HUES48 (cell line): Measurements from ENCODE around the gene ZNF155.
"Not testable (repeated sequence)": the region's sequence is repeated elsewhere in the genome, so short reads cannot be mapped to it uniquely, and the experiment has no call there.

ENCODE experiments used
- H3K27ac ChIP-seq: one replicate; pipeline ENCODE4 v1.7.0; 2013; ENCODE audit warnings: low read depth, low read length, inconsistent platforms
- H3K27me3 ChIP-seq: 2 replicates; pipeline ENCODE4 v1.6.1; 2013; ENCODE audit warnings: mild to moderate bottlenecking, low read length; ENCODE audit not compliant: control insufficient read depth, insufficient read depth
- H3K36me3 ChIP-seq: 2 replicates; pipeline ENCODE4 v1.6.1; 2013; ENCODE audit warnings: low read length; ENCODE audit not compliant: control insufficient read depth, insufficient read depth
- H3K4me1 ChIP-seq: 2 replicates; pipeline ENCODE4 v1.6.1; 2013; ENCODE audit warnings: mild to moderate bottlenecking, low read length; ENCODE audit not compliant: control insufficient read depth, insufficient read depth
- H3K4me3 ChIP-seq: 2 replicates; pipeline ENCODE4 v1.5.1; 2013; ENCODE audit warnings: mild to moderate bottlenecking, low read depth, low read length
- H3K9ac ChIP-seq: 2 replicates; pipeline ENCODE4 v1.6.1; 2013; ENCODE audit warnings: mild to moderate bottlenecking, low read depth, low read length, moderate library complexity
- H3K9me3 ChIP-seq: 2 replicates; pipeline ENCODE4 v1.6.1; 2013; ENCODE audit warnings: low read length; ENCODE audit not compliant: control insufficient read depth, insufficient read depth

Gene ZNF155

GRCh38 chr19:43983912-43984686 lies at the start of gene ZNF155:
TSS of gene ZNF155 (plus strand) at chr19:43984188. CDS start at chr19:43988544, 4,356 bp downstream.
- peaks cover 6% of the 10 kb centered on the region; the same call in 1 of the 2 replicates for H3K9me3 ChIP-seq
- H3K9ac ChIP-seq, result peak within 1 kb of the TSS; percentile 50; the same call in 1 of the 2 replicates
- 0 out of 2 replicates have a peak, but pooled peaks cover 2% of the 10 kb centered on the region for H3K36me3 ChIP-seq
- no peaks in the 10 kb centered on the region for H3K4me1 ChIP-seq
- no peaks in the 10 kb centered on the region for H3K27me3 ChIP-seq
- H3K4me3 ChIP-seq, result peak within 1 kb of the TSS; percentile 97
- no peak within 1 kb of the TSS for H3K27ac ChIP-seq

GRCh38 chr19:43934985-43935708 lies 48.8 kb upstream of the ZNF155 start, which contains the start of gene ZNF45:
TSS of gene ZNF45 (minus strand) at chr19:43935282. CDS start at chr19:43922185, 13,097 bp downstream.
- Histone ChIP-seq H3K9me3 (0 out of 2 replicates have a peak, but pooled peaks cover 7% of the 10 kb centered on the region), H3K4me1 (peaks cover 13% of the 10 kb centered on the region), H3K36me3 (peaks cover 24% of the 10 kb centered on the region), H3K27ac (peak within 1 kb of the TSS; percentile 71), H3K9ac (peak within 1 kb of the TSS; percentile 55), H3K4me3 (peak within 1 kb of the TSS; percentile 75), H3K27me3 (no peaks in the 10 kb centered on the region)

GRCh38 chr19:43936188-43936587 lies 47.8 kb upstream of the ZNF155 start:
- Histone ChIP-seq H3K4me1 (peaks cover 13% of the 10 kb centered on the region), H3K9ac (no peak overlapping the region), H3K4me3 (no peak overlapping the region), H3K27ac (no peak overlapping the region), H3K9me3 (0 out of 2 replicates have a peak, but pooled peaks cover 7% of the 10 kb centered on the region), H3K27me3 (no peaks in the 10 kb centered on the region), H3K36me3 (peaks cover 16% of the 10 kb centered on the region)

DNA sequence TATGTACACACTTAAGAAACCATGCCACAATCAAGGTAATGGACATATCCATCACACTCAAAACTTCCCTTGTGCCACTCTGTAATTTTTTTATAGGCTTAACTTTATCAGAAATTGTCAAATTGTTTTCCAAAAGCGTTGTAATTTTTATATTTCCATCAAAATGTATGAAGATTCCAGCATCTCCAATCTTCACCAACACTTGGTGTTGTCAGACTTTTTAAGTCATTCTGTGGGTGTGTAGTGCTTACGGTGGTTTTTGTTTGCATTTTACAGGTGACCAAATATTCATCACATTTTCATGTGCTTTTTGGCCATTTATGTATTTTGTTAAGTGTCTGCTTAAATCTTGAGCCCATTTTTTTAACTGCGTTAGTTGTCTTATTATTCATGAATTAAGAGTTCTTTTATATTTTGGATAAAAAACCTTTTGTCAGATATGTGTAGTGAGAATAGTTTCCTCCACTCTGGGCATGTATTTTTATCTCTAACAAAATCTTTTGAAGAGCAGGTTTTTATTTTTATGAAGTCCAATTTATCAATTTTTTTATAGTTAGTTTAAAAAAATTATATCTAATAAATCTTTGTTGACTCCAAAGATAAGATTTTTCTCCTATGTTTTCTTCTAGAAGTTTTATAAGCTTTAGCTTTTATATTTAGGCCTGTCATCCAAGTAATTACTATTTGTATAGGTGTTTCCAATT lies 44.3 kb upstream of the ZNF155 start:
- no peak overlapping the region for H3K27ac ChIP-seq
- peaks cover 7% of the 10 kb centered on the region; the same call in 1 of the 2 replicates for H3K9me3 ChIP-seq
- no peaks in the 10 kb centered on the region for H3K36me3 ChIP-seq
- H3K27me3 ChIP-seq, result no peaks in the 10 kb centered on the region
- 0 out of 2 replicates have a peak, but pooled peaks cover 9% of the 10 kb centered on the region for H3K4me1 ChIP-seq
- H3K4me3 ChIP-seq, result no peak overlapping the region
- H3K9ac ChIP-seq, result no peak overlapping the region

DNA sequence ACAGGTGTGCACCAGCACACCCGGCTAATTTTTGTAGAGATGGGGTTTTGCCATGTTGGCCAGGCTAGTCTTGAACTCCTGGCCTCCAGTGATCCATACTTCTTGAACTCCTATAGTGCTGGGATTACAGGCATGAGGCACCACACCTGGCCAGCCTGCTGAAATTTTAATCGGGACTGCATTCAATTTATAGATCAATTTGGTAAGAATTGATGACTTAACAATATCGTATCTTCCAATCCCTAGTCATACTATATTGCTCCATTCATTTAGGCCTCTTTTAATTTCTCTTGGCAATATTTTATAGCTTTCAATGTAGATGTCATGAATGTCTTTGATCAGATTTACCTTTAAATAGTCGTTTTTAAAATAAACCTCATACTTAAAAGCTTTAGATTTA lies 43.3 kb upstream of the ZNF155 start:
- Histone ChIP-seq H3K9ac (no peak overlapping the region), H3K4me3 (no peak overlapping the region), H3K9me3 (peaks cover 7% of the 10 kb centered on the region; the same call in 1 of the 2 replicates), H3K36me3 (no peaks in the 10 kb centered on the region), H3K27ac (no peak overlapping the region), H3K4me1 (0 out of 2 replicates have a peak, but pooled peaks cover 6% of the 10 kb centered on the region), H3K27me3 (no peaks in the 10 kb centered on the region)

DNA sequence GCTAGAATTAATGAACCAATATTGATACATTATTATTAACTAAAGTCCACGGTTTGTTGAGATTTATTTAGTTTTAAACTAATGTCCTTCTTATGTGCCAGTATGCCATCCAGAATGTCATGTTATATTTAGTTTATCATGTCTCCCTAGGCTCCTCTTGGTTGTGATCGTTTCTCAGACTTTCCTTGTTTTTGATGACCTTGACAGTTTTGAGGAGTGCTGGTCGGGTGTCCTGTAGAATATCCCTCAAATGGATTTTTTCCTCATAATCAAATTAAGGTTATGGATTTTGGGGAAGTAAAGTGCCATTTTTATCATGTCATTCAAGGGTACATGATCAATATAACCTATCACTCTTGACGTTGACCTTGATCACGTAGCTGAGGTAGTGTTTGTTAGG lies 42.8 kb upstream of the ZNF155 start:
- Histone ChIP-seq H3K9me3 (peaks cover 7% of the 10 kb centered on the region; the same call in 1 of the 2 replicates), H3K9ac (no peak overlapping the region), H3K27ac (no peak overlapping the region), H3K4me1 (0 out of 2 replicates have a peak, but pooled peaks cover 1% of the 10 kb centered on the region), H3K27me3 (no peaks in the 10 kb centered on the region), H3K4me3 (no peak overlapping the region), H3K36me3 (no peaks in the 10 kb centered on the region)

DNA sequence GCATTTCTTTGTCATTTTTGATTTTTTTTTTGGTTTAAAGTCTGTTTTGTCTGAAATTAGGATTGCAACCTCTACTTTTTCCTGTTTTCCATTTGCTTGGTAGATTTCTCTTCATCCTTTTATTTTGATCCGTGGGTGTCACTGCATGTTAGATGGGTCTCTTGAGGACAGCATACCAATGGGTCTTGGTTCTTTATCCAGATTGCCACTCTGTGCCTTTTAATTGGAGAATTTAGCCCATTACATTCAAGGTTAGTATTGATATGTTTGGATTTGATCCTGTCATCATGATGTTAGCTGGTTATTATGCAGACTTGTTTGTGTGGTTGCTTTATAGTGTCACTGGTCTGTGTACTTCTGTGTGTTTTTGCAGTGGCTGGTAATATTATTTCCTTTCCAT lies 36.6 kb upstream of the ZNF155 start:
- H3K36me3 ChIP-seq, H3K9ac ChIP-seq, H3K9me3 ChIP-seq, H3K4me1 ChIP-seq, H3K27me3 ChIP-seq, H3K4me3 ChIP-seq, H3K27ac ChIP-seq: not testable (repeated sequence)

DNA sequence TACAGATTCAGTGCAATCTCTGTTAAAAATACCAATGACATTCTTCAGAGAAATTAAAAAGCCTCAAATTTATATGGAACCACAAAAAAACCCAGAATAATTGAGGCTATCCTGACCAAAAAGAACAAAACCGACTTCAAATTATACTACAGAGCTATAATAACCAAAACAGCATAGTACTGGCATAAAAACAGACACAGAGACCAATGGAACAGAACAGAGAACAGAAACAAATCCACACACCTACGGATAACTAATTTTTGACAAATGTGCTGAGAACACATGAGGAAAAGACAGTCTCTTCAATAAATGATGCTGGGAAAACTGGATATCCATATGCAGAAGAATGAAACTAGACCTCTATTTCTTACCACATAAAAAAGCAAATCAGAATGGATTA lies 34.2 kb upstream of the ZNF155 start:
- H3K4me3 ChIP-seq, H3K27ac ChIP-seq, H3K9me3 ChIP-seq, H3K27me3 ChIP-seq, H3K9ac ChIP-seq, H3K4me1 ChIP-seq, H3K36me3 ChIP-seq: not testable (repeated sequence)

DNA sequence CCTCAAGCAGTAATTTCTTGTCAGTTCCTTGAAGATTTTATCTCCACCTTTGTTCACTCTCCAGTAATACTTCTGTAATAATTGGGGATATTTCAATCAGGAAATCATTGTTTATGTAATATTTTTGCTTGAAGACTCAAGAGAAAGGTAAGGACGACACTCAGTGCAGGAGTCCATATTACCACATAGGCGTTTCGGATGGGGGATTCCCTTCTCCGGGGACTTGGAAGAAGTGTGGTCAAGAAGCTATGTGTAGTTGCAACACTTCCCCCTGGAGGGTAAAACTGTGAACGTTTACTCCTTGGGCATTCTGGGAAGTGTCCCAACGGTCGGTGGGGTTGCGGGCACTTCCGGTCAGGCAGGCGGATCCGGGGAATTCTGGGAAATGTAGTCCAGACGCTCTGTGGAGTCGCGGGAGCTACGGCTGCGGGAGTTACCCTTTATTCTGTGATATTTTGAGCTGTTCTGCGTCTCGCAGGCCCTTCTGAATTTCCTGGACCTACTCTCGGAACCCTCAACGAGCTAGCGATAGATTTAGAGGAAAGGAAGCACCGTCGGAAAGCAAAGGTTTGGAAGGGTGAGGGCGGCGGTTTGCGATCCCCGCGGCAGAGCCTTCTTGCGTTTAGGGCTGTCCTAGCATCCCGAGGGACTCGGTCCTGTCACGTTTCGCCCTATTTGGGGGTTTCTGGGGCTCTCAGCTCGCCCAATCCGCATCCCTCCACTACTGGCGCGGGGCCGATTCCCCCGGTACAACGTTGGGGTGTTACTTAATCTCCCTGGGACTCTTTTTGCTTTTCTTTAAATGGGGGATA lies 32.9 kb upstream of the ZNF155 start, which contains the start of gene ZNF221:
Gene ZNF221 (plus strand): TSS at position 395 of the 812 bp plus-strand sequence. CDS start 11,499 bp downstream, outside the sequence.
- no peaks in the 10 kb centered on the region for H3K36me3 ChIP-seq
- H3K4me1 ChIP-seq, result no peaks in the 10 kb centered on the region
- H3K9me3 ChIP-seq, result 0 out of 2 replicates have a peak, but pooled peaks cover 5% of the 10 kb centered on the region
- H3K4me3 ChIP-seq, result peak within 1 kb of the TSS; percentile 82
- no peak within 1 kb of the TSS; the same call in none of the 2 replicates for H3K9ac ChIP-seq
- peak within 1 kb of the TSS; percentile 13 for H3K27ac ChIP-seq
- no peaks in the 10 kb centered on the region for H3K27me3 ChIP-seq

DNA sequence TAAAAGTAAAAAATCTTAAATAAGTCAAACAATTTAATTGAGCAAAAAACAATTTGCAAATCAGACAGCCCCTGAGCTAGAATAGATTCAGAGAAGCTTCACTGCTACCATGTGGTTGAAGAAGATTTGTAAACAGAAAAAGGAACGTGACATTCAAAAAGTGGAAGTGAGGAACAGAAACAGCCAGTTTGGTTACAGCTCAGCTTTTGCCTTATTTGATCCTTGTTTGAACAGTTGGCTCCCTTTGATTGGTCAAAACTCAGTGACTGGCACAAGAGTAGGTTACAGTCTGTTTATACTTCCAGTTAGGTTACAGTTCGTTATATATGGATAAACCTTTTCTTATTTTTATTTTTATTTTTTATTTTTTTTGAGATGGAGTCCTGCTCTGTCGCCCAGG lies 27.2 kb upstream of the ZNF155 start:
- Histone ChIP-seq H3K4me1 (no peaks in the 10 kb centered on the region), H3K27ac (no peak overlapping the region), H3K27me3 (no peaks in the 10 kb centered on the region), H3K9ac (no peak overlapping the region), H3K36me3 (no peaks in the 10 kb centered on the region; the same call in 1 of the 2 replicates), H3K9me3 (peaks cover 33% of the 10 kb centered on the region), H3K4me3 (no peak overlapping the region)
